Measurements from ENCODE around the gene ULK3.

The ULK3 gene

DNA sequence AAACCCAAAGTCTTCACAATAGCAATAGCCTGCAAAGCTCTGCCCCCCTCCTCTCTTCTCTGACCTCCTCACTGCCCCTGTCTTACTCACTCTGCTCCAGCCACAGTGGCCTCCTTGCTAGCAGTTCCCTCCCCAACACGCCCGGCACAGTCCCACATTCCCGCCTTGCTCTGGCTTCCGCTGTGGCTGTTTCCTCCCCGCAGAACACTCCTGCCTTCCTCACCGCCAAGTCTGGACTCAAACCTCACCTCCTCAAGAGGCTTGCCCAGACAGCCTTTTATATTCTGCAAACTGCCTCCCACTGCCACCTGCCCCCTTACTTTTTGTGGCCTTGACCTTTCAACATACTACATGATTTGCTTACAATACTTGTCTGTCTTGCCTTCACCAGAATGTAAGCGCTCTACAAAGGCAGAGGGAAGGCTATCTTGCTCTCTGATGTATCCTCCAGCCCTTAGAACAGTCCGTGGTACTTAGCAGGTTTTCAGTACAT, 46.5 kb upstream of the ULK3 start (continued):
- TF ChIP-seq ZNF341 (tag by site-specific recombination; IDR thresholded peaks at IDR 0.05; ENCODE audit: low read depth) (peak; percentile 84), GLI4 (tag by site-specific recombination; IDR thresholded peaks at IDR 0.05) (no peak), ZIC2 (tag by site-specific recombination; IDR thresholded peaks at IDR 0.05) (no peak), ZFP37 (tag by site-specific recombination; IDR thresholded peaks at IDR 0.05) (no peak), ZNF394 (tag by site-specific recombination; IDR thresholded peaks at IDR 0.05; ENCODE audit: borderline replicate concordance) (no peak), PRDM1 (tag by site-specific recombination; IDR thresholded peaks at IDR 0.05) (no peak), ZNF324 (tag by site-specific recombination; IDR thresholded peaks at IDR 0.05) (no peak), ZNF701 (tag by site-specific recombination; IDR thresholded peaks at IDR 0.05) (no peak), ZNF610 (tag by site-specific recombination; IDR thresholded peaks at IDR 0.05; ENCODE audit: borderline replicate concordance) (no peak), ZNF311 (tag by site-specific recombination; IDR thresholded peaks at IDR 0.05; ENCODE audit: borderline replicate concordance) (no peak), ZNF571 (tag by site-specific recombination; IDR thresholded peaks at IDR 0.05) (no peak), HOXA7 (CRISPR knock-in tag; IDR thresholded peaks at IDR 0.05; ENCODE audit: borderline replicate concordance) (no peak), OVOL3 (tag by site-specific recombination; IDR thresholded peaks at IDR 0.05) (no peak), ZNF211 (tag by site-specific recombination; IDR thresholded peaks at IDR 0.05; ENCODE audit: low read depth) (no peak), SCRT1 (tag by site-specific recombination; IDR thresholded peaks at IDR 0.05; ENCODE audit: borderline replicate concordance) (no peak), HOXC10 (CRISPR knock-in tag; IDR thresholded peaks at IDR 0.05) (no peak), ZNF792 (tag by site-specific recombination; IDR thresholded peaks at IDR 0.05) (no peak), MZF1 (tag by site-specific recombination; IDR thresholded peaks at IDR 0.05; ENCODE audit: borderline replicate concordance) (no peak), HOXD13 (CRISPR knock-in tag; IDR thresholded peaks at IDR 0.05; ENCODE audit: borderline replicate concordance) (no peak), ZNF76 (tag by site-specific recombination; IDR thresholded peaks at IDR 0.05; ENCODE audit: borderline replicate concordance, low read depth) (no peak), ZNF585B (tag by site-specific recombination; IDR thresholded peaks at IDR 0.05) (no peak), KLF1 (tag by site-specific recombination; IDR thresholded peaks at IDR 0.05) (0 out of 2 replicates have a peak, but pooled peaks have one; percentile 22), ZFHX2 (tag by site-specific recombination; conservative IDR thresholded peaks at IDR 0.05) (peak; percentile 20; the same call in 1 of the 2 replicates), ZNF664 (tag by site-specific recombination; IDR thresholded peaks at IDR 0.05) (no peak), ZNF544 (tag by site-specific recombination; IDR thresholded peaks at IDR 0.05) (no peak), ZNF623 (tag by site-specific recombination; IDR thresholded peaks at IDR 0.05) (no peak), ZNF776 (tag by site-specific recombination; IDR thresholded peaks at IDR 0.05; ENCODE audit: borderline replicate concordance) (no peak)
- TF ChIP-seq, protein P1, sequence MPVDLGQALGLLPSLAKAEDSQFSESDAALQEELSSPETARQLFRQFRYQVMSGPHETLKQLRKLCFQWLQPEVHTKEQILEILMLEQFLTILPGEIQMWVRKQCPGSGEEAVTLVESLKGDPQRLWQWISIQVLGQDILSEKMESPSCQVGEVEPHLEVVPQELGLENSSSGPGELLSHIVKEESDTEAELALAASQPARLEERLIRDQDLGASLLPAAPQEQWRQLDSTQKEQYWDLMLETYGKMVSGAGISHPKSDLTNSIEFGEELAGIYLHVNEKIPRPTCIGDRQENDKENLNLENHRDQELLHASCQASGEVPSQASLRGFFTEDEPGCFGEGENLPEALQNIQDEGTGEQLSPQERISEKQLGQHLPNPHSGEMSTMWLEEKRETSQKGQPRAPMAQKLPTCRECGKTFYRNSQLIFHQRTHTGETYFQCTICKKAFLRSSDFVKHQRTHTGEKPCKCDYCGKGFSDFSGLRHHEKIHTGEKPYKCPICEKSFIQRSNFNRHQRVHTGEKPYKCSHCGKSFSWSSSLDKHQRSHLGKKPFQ (tag by site-specific recombination; IDR thresholded peaks at IDR 0.05) = no peak
- TF ChIP-seq, protein P2, sequence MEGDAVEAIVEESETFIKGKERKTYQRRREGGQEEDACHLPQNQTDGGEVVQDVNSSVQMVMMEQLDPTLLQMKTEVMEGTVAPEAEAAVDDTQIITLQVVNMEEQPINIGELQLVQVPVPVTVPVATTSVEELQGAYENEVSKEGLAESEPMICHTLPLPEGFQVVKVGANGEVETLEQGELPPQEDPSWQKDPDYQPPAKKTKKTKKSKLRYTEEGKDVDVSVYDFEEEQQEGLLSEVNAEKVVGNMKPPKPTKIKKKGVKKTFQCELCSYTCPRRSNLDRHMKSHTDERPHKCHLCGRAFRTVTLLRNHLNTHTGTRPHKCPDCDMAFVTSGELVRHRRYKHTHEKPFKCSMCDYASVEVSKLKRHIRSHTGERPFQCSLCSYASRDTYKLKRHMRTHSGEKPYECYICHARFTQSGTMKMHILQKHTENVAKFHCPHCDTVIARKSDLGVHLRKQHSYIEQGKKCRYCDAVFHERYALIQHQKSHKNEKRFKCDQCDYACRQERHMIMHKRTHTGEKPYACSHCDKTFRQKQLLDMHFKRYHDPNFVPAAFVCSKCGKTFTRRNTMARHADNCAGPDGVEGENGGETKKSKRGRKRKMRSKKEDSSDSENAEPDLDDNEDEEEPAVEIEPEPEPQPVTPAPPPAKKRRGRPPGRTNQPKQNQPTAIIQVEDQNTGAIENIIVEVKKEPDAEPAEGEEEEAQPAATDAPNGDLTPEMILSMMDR (tag by site-specific recombination; IDR thresholded peaks at IDR 0.05) = no peak
- TF ChIP-seq, protein P3, sequence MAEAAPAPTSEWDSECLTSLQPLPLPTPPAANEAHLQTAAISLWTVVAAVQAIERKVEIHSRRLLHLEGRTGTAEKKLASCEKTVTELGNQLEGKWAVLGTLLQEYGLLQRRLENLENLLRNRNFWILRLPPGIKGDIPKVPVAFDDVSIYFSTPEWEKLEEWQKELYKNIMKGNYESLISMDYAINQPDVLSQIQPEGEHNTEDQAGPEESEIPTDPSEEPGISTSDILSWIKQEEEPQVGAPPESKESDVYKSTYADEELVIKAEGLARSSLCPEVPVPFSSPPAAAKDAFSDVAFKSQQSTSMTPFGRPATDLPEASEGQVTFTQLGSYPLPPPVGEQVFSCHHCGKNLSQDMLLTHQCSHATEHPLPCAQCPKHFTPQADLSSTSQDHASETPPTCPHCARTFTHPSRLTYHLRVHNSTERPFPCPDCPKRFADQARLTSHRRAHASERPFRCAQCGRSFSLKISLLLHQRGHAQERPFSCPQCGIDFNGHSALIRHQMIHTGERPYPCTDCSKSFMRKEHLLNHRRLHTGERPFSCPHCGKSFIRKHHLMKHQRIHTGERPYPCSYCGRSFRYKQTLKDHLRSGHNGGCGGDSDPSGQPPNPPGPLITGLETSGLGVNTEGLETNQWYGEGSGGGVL (tag by site-specific recombination; IDR thresholded peaks at IDR 0.05) = peak; percentile 61
- TF ChIP-seq, protein P4, sequence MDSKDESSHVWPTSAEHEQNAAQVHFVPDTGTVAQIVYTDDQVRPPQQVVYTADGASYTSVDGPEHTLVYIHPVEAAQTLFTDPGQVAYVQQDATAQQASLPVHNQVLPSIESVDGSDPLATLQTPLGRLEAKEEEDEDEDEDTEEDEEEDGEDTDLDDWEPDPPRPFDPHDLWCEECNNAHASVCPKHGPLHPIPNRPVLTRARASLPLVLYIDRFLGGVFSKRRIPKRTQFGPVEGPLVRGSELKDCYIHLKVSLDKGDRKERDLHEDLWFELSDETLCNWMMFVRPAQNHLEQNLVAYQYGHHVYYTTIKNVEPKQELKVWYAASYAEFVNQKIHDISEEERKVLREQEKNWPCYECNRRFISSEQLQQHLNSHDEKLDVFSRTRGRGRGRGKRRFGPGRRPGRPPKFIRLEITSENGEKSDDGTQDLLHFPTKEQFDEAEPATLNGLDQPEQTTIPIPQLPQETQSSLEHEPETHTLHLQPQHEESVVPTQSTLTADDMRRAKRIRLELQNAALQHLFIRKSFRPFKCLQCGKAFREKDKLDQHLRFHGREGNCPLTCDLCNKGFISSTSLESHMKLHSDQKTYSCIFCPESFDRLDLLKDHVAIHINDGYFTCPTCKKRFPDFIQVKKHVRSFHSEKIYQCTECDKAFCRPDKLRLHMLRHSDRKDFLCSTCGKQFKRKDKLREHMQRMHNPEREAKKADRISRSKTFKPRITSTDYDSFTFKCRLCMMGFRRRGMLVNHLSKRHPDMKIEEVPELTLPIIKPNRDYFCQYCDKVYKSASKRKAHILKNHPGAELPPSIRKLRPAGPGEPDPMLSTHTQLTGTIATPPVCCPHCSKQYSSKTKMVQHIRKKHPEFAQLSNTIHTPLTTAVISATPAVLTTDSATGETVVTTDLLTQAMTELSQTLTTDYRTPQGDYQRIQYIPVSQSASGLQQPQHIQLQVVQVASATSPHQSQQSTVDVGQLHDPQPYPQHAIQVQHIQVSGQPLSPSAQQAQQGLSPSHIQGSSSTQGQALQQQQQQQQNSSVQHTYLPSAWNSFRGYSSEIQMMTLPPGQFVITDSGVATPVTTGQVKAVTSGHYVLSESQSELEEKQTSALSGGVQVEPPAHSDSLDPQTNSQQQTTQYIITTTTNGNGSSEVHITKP (tag by site-specific recombination; IDR thresholded peaks at IDR 0.05) = no peak; the same call in 1 of the 2 replicates
